GM19467 (cell line): ENCODE results near the gene HMGN1.
"Not testable (repeated sequence)": the region's sequence is repeated elsewhere in the genome, so short reads cannot be mapped to it uniquely, and the experiment has no call there.

ENCODE experiments used
- ATAC-seq: cut with Tn5 transposase; IDR thresholded peaks from one replicate; pipeline ENCODE4 v1.9.1; 2021; ENCODE audit warnings: mild to moderate bottlenecking, moderate library complexity; ENCODE audit not compliant: unreplicated experiment

HMGN1 gene

GRCh38 chr21:39369896-39370288, 21.0 kb upstream of the HMGN1 start:
- not testable (repeated sequence) for ATAC-seq

GRCh38 chr21:39367783-39368182, 18.9 kb upstream of the HMGN1 start:
- ATAC-seq: no peak

- no peak for ATAC-seq
Observed at GRCh38 chr21:39366563-39366962, 17.7 kb upstream of the HMGN1 start.

GRCh38 chr21:39364949-39365348, 16.1 kb upstream of the HMGN1 start:
- no peak for ATAC-seq

- ATAC-seq: no peak
Observed at GRCh38 chr21:39363607-39364555, 15.0 kb upstream of the HMGN1 start.

- ATAC-seq: no peak
Observed at GRCh38 chr21:39362733-39363132, 13.8 kb upstream of the HMGN1 start.

- ATAC-seq: no peak
Observed at GRCh38 chr21:39359382-39359781, 10.5 kb upstream of the HMGN1 start.

GRCh38 chr21:39353295-39353694, 4.4 kb upstream of the HMGN1 start:
- no peak for ATAC-seq

GRCh38 chr21:39350094-39351005, 1.5 kb upstream of the HMGN1 start:
- ATAC-seq: no peak

GRCh38 chr21:39349211-39350093, 564 bp upstream of the HMGN1 start:
- ATAC-seq: peak; percentile 78

- ATAC-seq: no peak
Observed at GRCh38 chr21:39348040-39348354, 891 bp downstream of the HMGN1 start.

- no peak for ATAC-seq
Observed at GRCh38 chr21:39347537-39347936, 1.4 kb downstream of the HMGN1 start.

- ATAC-seq: no peak
Observed at GRCh38 chr21:39346671-39347331, 2.1 kb downstream of the HMGN1 start.

GRCh38 chr21:39346206-39346605, 2.7 kb downstream of the HMGN1 start:
- ATAC-seq: no peak

GRCh38 chr21:39345440-39345839, 3.4 kb downstream of the HMGN1 start:
- no peak for ATAC-seq

GRCh38 chr21:39344848-39345247, 4.0 kb downstream of the HMGN1 start:
- ATAC-seq: no peak

- no peak for ATAC-seq
Observed at GRCh38 chr21:39341249-39341923, 7.5 kb downstream of the HMGN1 start.

- ATAC-seq: no peak
Observed at GRCh38 chr21:39340687-39341086, 8.2 kb downstream of the HMGN1 start.

- no peak for ATAC-seq
Observed at GRCh38 chr21:39339231-39339630, 9.7 kb downstream of the HMGN1 start.
